GM21529 (cell line): ENCODE measurements around the gene C1orf146.
"Not testable (repeated sequence)": the region's sequence is repeated elsewhere in the genome, so short reads cannot be mapped to it uniquely, and the experiment has no call there.

ENCODE experiments used
- ATAC-seq: cut with Tn5 transposase; IDR thresholded peaks from one replicate; pipeline ENCODE4 v1.9.1; 2021; ENCODE audit not compliant: unreplicated experiment

Gene C1orf146, protein sequence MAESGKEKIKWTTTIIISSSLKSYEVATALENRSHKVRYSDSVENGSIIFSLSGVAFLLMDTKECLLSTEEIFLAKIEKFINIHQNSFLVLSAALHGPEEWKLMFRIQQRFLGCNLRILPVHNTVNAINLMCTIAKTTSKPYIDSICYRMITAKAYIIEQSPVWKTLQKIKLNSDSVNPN

DNA sequence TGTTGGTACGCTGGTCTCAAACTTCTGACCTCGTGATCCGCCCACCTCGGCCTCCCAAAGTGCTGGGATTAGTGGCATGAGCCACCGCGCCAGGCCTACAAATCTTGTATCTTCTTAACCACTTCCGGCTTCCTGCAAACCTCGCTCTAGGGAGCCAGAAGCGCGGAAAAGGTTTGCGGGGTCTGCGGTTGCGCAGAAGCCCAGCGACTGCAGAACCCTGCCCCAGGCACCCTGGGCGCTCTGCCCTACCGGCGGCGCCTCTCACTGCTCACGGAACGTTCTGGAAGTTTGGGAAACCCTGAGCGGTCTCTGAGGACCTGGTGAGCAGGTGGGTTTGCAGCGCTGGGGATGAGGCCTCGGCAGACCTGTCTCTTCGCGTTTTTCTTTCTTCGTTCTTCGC is at the start of gene C1orf146:
Gene C1orf146 (plus strand): TSS at position 195 of the 400 bp plus-strand sequence. CDS start 13,506 bp downstream, outside the sequence.
- no peak for ATAC-seq

DNA sequence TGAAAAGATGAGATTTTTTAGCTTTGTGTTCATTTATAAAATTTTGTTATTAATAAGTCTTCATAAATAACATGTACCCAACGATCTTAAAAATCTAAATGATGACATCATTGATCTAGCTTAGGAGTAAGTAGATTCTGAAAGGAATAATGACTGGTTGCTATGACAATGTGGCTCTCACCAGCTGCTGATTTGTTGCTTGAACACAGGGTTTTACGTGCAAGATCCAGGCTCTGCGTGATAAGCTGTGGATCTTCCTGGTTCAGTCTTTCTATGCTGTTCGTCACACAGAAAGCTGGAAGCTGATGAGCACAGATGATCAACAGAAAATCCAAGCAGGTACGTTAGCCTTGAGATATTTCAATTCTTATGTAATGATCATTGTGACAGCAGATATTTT is 49.1 kb upstream of the C1orf146 start:
- no peak for ATAC-seq

DNA sequence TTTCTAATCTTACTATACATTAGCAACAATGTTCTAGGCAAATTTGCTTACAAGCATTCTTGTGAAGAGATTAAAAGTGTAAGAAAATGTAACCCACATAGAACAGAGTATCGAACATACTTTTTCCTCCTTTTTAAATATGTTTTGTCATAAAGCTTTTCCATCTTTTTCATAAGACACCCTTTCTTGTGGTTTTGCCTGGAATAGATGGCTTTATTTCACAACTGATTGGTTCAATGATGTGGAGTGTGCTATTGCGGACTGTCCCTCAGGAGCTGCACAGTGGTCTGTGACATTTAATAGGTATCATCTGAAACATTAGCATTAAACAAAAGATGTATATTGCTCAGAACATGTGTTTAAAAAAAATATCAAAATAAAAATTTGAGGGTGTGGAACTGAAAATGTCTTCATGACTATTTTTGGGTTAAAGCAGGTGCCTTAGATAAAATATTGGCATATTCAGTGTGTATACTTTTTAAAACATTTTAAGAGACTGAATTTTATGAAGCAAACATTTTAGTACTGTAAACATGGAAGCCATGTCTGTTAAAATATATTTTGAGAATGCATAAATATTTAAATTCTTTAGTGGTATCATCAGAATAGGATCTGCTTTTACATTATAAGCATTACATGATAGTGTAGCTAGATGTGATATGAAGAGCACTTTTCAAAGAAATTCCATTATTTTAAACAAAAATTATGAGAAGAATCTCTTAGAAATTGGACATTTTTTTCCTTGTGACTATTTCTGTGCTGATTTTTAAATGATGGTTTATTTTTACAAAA is 48.3 kb upstream of the C1orf146 start:
- no peak for ATAC-seq

DNA sequence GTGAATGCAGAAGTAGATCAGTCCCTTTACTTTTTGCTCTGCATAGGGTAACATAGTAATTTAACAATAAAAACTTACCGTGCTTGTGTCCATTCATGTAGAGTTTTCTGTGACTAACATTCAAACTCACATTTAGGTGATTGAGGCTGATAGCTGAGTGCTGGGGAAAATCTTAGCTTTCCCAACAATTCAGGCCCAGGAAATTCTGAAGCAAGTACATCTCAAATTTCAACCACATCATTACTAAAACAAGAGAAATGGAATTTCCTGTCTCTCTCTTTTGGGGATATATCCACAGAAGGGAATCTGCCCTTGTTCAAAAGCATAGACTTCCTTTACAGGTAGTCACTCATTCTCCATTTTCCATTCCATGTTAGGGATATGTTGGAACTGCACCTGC is 33.1 kb upstream of the C1orf146 start:
- ATAC-seq: no peak

- ATAC-seq: no peak
These were observed 31.6 kb upstream of the C1orf146 start for GRCh38 chr1:92186081-92186480.

- ATAC-seq: no peak
These were observed 29.1 kb upstream of the C1orf146 start for GRCh38 chr1:92188436-92189255.

DNA sequence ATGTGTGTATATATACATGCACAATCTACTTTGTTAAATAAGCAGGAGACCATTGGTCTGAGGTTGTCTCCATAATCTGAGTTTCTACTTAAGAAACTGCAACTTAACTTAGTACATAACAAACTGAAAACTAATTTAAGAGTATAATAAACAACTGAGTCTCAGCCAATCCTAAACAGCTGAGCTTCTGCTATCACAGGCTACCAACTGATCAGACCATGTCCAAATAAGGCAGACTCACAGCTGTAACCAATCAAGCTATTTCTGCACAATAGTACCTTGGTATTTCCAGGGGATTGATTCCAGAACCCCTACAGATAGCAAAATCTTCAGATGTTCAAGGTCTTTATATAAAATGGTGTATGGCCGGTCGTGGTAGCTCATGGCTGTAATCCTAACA is 26.0 kb upstream of the C1orf146 start:
- no peak for ATAC-seq

- ATAC-seq: no peak
These were observed 25.5 kb upstream of the C1orf146 start for GRCh38 chr1:92192246-92192645.

GRCh38 chr1:92194511-92194910 is 23.2 kb upstream of the C1orf146 start:
- ATAC-seq: no peak

- ATAC-seq: no peak
These were observed 15.7 kb upstream of the C1orf146 start for GRCh38 chr1:92201973-92202372.

DNA sequence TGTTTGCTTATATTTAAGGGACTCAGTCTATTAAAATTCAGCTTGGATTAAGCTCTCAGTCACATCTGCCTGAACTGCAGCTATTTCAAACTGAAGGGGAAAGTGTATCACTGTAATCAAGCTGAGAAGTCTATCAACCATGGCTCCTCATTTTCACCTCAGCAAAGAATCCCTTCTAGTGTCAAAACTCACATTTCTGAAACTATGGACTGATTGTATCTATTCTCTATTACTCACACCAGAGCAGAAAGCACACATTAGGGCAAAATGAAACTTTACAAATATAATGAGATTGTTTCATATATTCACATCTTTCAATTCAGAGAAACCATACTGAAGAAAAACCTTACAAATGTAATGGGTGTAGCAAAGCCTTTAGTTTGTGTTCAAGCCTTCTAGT is 14.6 kb upstream of the C1orf146 start:
- ATAC-seq: no peak

GRCh38 chr1:92210701-92211100 is 7.0 kb upstream of the C1orf146 start:
- no peak for ATAC-seq

- no peak for ATAC-seq
These were observed 6.5 kb upstream of the C1orf146 start for GRCh38 chr1:92211166-92211565.

DNA sequence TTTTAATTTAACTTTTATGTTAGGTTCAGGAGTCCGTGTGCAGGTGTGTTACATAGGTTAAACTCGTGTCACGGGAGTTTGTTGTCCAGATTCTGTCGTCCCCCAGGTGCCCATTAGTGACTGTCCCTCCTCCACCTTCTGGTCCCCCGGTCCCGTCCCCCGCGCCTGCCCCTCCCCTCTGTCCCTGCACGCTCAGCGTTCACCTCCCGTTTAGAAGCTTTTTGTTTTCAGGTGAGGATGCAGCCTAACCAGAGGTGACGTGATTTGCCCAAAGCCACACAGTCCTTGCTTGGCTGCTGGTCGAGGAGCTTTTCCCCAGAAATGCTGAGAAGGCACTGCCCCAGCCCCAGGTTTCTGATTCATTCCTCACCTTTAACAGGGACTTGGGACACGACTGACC is 844 bp downstream of the C1orf146 start:
- ATAC-seq: no peak

DNA sequence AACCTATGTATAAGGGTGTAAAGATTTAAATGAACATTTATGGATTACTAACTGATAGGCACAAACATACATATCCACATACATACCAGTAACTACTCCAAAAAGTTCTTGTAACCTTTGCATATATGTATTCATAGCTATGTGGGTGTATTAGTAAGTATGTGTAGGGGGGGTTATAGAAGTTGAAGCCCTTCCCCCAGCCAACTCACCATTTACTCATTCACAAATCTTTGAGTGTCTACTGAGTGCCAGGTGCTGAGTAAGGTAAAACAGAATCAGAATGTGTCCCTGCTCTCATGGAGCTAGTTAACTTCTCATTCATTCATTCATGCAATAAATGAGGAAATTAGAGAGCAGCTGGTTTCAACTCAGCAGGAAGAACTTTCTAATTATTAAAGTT is 1.3 kb downstream of the C1orf146 start:
- ATAC-seq: no peak

- no peak for ATAC-seq
These were observed 10.7 kb downstream of the C1orf146 start for GRCh38 chr1:92228401-92228800.

DNA sequence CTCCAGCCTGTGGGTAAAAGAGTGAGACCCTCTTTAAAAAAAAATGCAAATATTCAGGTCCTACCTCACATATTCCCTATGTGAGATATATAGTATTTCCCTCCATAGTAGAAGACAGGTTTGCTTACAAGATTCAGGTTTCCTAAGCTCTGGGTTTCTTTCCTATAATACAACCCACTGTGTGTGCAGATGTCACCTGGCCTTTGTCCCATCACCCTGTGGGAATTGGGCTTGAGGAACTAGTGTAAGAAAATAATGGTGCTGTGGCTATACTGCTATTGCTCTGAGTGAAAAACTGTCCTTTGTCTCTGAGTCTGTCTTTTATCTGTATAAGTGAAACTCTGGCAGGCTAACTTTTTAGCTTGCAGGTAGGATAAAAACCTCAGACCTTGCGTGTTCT is 13.0 kb downstream of the C1orf146 start:
- no peak for ATAC-seq

- no peak for ATAC-seq
These were observed 22.3 kb downstream of the C1orf146 start for GRCh38 chr1:92240034-92240433.

DNA sequence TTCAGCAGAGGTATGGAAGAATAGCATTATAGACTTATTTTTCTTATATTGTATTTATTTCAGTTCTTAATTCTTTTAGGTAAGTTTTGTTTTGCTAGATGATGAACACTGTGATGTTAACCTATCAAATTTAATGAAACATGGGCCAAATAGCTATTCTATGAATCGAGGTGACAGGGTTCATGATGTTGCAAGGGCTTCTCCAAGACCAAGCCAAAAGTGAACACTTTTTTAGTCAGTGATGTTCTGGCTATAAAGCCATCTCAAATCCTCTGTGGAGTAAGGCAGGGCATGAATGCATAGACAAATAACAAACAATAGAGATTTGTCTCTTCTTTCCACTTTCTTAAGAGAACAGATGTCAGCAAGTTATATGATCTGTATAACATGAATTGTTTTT is 26.7 kb downstream of the C1orf146 start:
- ATAC-seq: no peak

GRCh38 chr1:92254714-92255113 is 37.0 kb downstream of the C1orf146 start:
- not testable (repeated sequence) for ATAC-seq

- ATAC-seq: no peak
These were observed 41.6 kb downstream of the C1orf146 start for GRCh38 chr1:92259350-92259749.

- no peak for ATAC-seq
These were observed 44.8 kb downstream of the C1orf146 start for GRCh38 chr1:92262516-92262915.
